Choroid plexus epithelial cell (primary cell): ENCODE results near the gene ETV6.

ENCODE experiments used
- DNase-seq: peaks from one replicate; pipeline ENCODE4 v3.0.0-alpha.2; 2010; ENCODE audit warnings: low read depth
- H3K4me3 ChIP-seq: 2 replicates; pipeline ENCODE4 v1.5.1; 2011; ENCODE audit warnings: low read depth, mild to moderate bottlenecking, control low read depth, low read length, moderate library complexity
- CTCF ChIP-seq: conservative IDR thresholded peaks from 2 replicates; pipeline ENCODE4 v1.5.1; 2011; ENCODE audit warnings: low read depth, mild to moderate bottlenecking, control low read depth, inconsistent platforms, low read length, moderate library complexity

Gene ETV6

GRCh38 chr12:11765421-11765816 lies 115.9 kb downstream of the ETV6 start:
- H3K4me3 ChIP-seq = no peak overlapping the region
- no peak for TF ChIP-seq CTCF
- DNase-seq = no peak

GRCh38 chr12:11765817-11766794 lies 116.6 kb downstream of the ETV6 start:
- no peak overlapping the region for H3K4me3 ChIP-seq
- peak; percentile 69 for DNase-seq
- TF ChIP-seq CTCF = no peak

- no peak overlapping the region for H3K4me3 ChIP-seq
- no peak for TF ChIP-seq CTCF
- DNase-seq = no peak
These were observed 117.7 kb downstream of the ETV6 start for GRCh38 chr12:11767029-11767724.

GRCh38 chr12:11767798-11768197 lies 118.3 kb downstream of the ETV6 start:
- no peak for TF ChIP-seq CTCF
- DNase-seq = no peak
- no peak overlapping the region for H3K4me3 ChIP-seq

GRCh38 chr12:11768233-11768965 lies 118.9 kb downstream of the ETV6 start:
- DNase-seq = no peak
- TF ChIP-seq CTCF = no peak
- no peak overlapping the region for H3K4me3 ChIP-seq

GRCh38 chr12:11769723-11770514 lies 120.4 kb downstream of the ETV6 start:
- H3K4me3 ChIP-seq = no peak overlapping the region
- no peak for DNase-seq
- TF ChIP-seq CTCF = no peak
